A549 (cell line): ENCODE results near the gene XPNPEP1.

Experiments
- CBX8 ChIP-seq: fragments of 200-600 bp; sonication (generic); IDR thresholded peaks from 2 replicates; pipeline ENCODE4 v1.6.1; 2016
- CHD2 ChIP-seq: fragments of 150-350 bp; IDR thresholded peaks from 2 replicates; pipeline ENCODE4 v1.6.1; 2014; ENCODE audit warnings: low read length; ENCODE audit not compliant: partially characterized antibody
- POLR2A ChIP-seq: IDR thresholded peaks from 2 replicates; pipeline ENCODE4 v1.6.1; 2012; ENCODE audit warnings: mild to moderate bottlenecking, low read length
- TF ChIP-seq, protein P1 (sequence below): IDR thresholded peaks from 2 replicates; pipeline ENCODE4 v1.6.1; 2012
- TF ChIP-seq, protein P2 (sequence below): fragments of >200 bp; sonication (Bioruptor Twin); formaldehyde crosslinking; IDR thresholded peaks from 3 replicates; pipeline ENCODE4 v1.5.1; 2016

DNA sequence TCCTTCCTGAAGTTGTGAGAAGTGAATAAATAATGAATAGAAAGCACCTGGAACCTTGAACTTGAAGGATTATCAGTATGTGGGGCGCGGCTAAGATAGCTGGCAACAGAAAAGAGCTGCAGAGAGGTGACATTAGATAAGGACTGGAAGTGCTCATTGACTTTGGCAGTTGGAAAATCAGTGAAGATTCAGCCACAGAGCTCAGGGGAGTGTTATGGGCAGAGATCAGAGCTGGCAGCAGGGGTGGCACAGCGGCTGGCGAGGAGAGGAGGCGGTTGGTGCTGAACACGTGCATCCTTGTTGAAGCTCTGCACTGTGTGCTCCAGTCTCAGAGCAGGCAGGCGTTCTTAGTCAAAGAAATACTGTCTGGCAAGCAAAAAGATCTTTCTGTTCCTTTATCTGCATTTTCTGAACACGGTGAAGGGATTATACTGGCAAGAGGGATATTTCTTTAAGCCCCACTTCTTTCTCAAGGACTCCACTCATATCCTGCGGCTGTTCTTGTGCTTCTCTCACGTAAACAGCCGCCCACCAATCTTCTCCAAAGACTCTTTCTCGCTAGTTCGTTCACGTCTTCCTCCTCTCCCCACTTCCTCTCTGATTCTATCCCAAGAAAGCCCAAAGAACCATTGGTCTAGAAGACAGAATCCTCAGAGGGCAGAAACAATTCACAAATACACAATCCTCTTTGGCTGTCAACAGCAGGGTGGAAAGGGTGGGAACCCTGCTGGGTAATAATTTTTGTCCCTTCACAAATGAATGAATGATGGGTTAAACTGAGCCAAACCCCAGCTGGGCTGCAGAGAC is 45.8 kb upstream of the XPNPEP1 start:
- TF ChIP-seq, protein P1, sequence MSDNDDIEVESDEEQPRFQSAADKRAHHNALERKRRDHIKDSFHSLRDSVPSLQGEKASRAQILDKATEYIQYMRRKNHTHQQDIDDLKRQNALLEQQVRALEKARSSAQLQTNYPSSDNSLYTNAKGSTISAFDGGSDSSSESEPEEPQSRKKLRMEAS, result no peak
- TF ChIP-seq, protein P2, sequence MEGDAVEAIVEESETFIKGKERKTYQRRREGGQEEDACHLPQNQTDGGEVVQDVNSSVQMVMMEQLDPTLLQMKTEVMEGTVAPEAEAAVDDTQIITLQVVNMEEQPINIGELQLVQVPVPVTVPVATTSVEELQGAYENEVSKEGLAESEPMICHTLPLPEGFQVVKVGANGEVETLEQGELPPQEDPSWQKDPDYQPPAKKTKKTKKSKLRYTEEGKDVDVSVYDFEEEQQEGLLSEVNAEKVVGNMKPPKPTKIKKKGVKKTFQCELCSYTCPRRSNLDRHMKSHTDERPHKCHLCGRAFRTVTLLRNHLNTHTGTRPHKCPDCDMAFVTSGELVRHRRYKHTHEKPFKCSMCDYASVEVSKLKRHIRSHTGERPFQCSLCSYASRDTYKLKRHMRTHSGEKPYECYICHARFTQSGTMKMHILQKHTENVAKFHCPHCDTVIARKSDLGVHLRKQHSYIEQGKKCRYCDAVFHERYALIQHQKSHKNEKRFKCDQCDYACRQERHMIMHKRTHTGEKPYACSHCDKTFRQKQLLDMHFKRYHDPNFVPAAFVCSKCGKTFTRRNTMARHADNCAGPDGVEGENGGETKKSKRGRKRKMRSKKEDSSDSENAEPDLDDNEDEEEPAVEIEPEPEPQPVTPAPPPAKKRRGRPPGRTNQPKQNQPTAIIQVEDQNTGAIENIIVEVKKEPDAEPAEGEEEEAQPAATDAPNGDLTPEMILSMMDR, result no peak
- TF ChIP-seq CHD2 (no peak), POLR2A (no peak), CBX8 (no peak)
